Body of pancreas (tissue), 4 donors: ENCODE data around the gene NLGN1. TPM values are rescaled to one million over a fixed set of nuclear protein-coding genes. Genes with fewer than 3 reads are reported as not detected.

ENCODE experiments used
- ATAC-seq: fragments of 150-250 bp; one replicate; pipeline ENCODE4 v1.9.1; 2016
- DNase-seq, 4 donors: peaks; one replicate each; pipeline ENCODE4 v3.0.0-alpha.2; 2019
- H3K27ac ChIP-seq, 4 donors: fragments of 200-600 bp; sonication (generic); 1 replicate in 3 of 4; 2 replicates in 1 of 4; pipeline versions ENCODE4 v1.5.1 to v1.6.1; 2016 to 2019; ENCODE audit warnings: mild to moderate bottlenecking in 1 of 4, mixed read lengths in 1 of 4, moderate library complexity in 1 of 4
- H3K27me3 ChIP-seq, 2 donors: fragments of 200-600 bp; sonication (generic); one replicate each; pipeline ENCODE4 v1.6.0; 2016; ENCODE audit warnings: mild to moderate bottlenecking in 1 of 2
- H3K36me3 ChIP-seq, 2 donors: fragments of 200-600 bp; sonication (generic); replicated peaks in 1 of 2; 2 replicates each; pipeline ENCODE4 v1.5.1; 2016; ENCODE audit warnings: low read depth in 2 of 2; ENCODE audit not compliant: insufficient read depth in 1 of 2
- H3K4me1 ChIP-seq: fragments of 200-600 bp; sonication (generic); one replicate; pipeline ENCODE4 v1.6.0; 2016
- H3K4me3 ChIP-seq, 2 donors: fragments of 200-600 bp; sonication (generic); 1 replicate in 1 of 2; 2 replicates in 1 of 2; pipeline ENCODE4 v1.5.1; 2016 to 2019
- H3K9me3 ChIP-seq, 3 donors: fragments of 200-600 bp; sonication (generic); 1 replicate in 2 of 3; 2 replicates in 1 of 3; pipeline ENCODE4 v1.5.1; 2016
- CTCF ChIP-seq, 7 experiments: fragments of 450-650 bp in 4 of 7; fragments of 200-600 bp in 3 of 7; sonication (generic) in 3 of 7; IDR thresholded peaks; one replicate each; pipeline ENCODE4 v1.5.1; 2016 to 2019; ENCODE audit warnings: antibody characterized with exemption in 7 of 7
- POLR2A ChIP-seq, 3 donors: fragments of 450-650 bp; IDR thresholded peaks; one replicate each; pipeline ENCODE4 v1.6.1; 2016; ENCODE audit warnings: antibody characterized with exemption in 3 of 3, mild to moderate bottlenecking in 2 of 3
- WGBS, 2 donors: methylation state at CpG; one replicate each; pipeline ENCODE4 v1.1.5; 2017; 5-methylcytosine and 5-hydroxymethylcytosine counted together
- intact Hi-C: fragments of 100-400 bp; cut with DNase I; formaldehyde crosslinking; loops from one replicate; pipeline ENCODE4 v1.15.1; 2023
- total RNA-seq, 2 donors: library from RNA; depleted of rRNA; stranded (reverse); fragments of >200 nt; gene quantifications; one replicate each; pipeline ENCODE4 v1.1.0, GENCODE V29; 2016

NLGN1 gene
- total RNA-seq, 2 donors from 2014 or later, result 0.52 to 1.3 TPM

- no peak for ATAC-seq
- TF ChIP-seq POLR2A (IDR thresholded peaks at IDR 0.05) (no peak), CTCF (IDR thresholded peaks at IDR 0.05) (no peak)
- Histone ChIP-seq H3K4me3 (no peak overlapping the region), H3K36me3 (no peaks in the 10 kb centered on the region), H3K27ac (no peak overlapping the region), H3K27me3 (no peaks in the 10 kb centered on the region), H3K4me1 (no peaks in the 10 kb centered on the region), H3K9me3 (no peaks in the 10 kb centered on the region)
- no peak for DNase-seq
- intact Hi-C loops, result no loop called here
- WGBS, 2 donors, result 53 to 57% methylated on average over 4 of the region's 4 CpGs
Observed at GRCh38 chr3:173465898-173466678, 68.5 kb downstream of the NLGN1 start.

DNA sequence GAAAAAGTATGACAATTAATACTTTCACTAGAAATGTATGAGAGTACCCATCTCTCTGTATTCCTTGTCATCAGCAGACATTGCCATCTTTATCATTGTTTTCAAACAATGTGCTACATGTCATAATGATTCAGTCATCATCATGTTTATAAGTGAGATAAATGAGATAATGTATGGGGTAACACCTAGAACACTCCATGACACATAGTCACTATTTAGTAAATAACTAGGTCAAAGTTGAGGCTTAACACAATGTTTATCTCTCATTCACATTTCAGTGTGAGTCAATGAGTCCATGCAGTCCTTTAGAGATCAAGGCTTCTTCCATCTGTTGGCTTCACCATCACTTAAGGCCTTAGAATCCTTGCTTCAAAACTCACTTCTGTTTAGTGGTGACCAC, 70.0 kb downstream of the NLGN1 start:
- intact Hi-C loops, result no loop called here
- H3K9me3 ChIP-seq, result no peaks in the 10 kb centered on the region
- TF ChIP-seq CTCF (IDR thresholded peaks at IDR 0.05), result no peak
- no peak for TF ChIP-seq POLR2A (IDR thresholded peaks at IDR 0.05)
- no peaks in the 10 kb centered on the region for H3K36me3 ChIP-seq
- no peaks in the 10 kb centered on the region for H3K4me1 ChIP-seq
- no peaks in the 10 kb centered on the region for H3K27me3 ChIP-seq
- DNase-seq (no peak), ATAC-seq (no peak)
- H3K4me3 ChIP-seq, result no peak overlapping the region
- H3K27ac ChIP-seq, result no peak overlapping the region

DNA sequence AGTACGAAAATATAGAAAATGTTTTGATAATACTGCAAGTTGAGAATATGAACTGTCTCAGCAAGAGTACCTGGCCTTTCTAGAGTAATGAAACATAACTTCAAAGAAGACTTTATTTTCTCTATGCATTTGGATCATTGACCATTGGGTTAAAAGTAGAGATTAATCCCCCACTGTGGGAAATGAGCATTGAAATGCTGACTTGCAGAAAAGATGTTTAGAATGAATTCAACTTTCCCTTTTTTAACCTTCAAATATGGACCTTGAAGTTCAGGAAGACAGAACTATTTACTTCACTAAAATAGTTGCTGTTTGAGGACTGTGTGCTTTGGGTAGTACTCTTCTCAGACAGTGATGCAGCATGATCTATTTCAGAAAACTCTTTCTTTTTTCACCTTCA, 75.7 kb downstream of the NLGN1 start:
- ATAC-seq (no peak), DNase-seq (no peak)
- H3K4me1 ChIP-seq, result no peaks in the 10 kb centered on the region
- no peaks in the 10 kb centered on the region for H3K9me3 ChIP-seq
- WGBS, 2 donors, result 30 to 32% methylated on average over 1 of the region's 1 CpG
- no peak overlapping the region for H3K4me3 ChIP-seq
- intact Hi-C loops, result no loop called here
- TF ChIP-seq CTCF (IDR thresholded peaks at IDR 0.05) (no peak), POLR2A (IDR thresholded peaks at IDR 0.05) (no peak)
- no peak overlapping the region for H3K27ac ChIP-seq
- no peaks in the 10 kb centered on the region for H3K27me3 ChIP-seq
- no peaks in the 10 kb centered on the region for H3K36me3 ChIP-seq

- Histone ChIP-seq H3K9me3 (no peaks in the 10 kb centered on the region), H3K36me3 (no peaks in the 10 kb centered on the region), H3K4me1 (no peaks in the 10 kb centered on the region), H3K27me3 (no peaks in the 10 kb centered on the region), H3K4me3 (no peak overlapping the region), H3K27ac (no peak overlapping the region)
- no peak for DNase-seq
- 54 to 61% methylated on average over 2 of the region's 2 CpGs for WGBS, 2 donors
- intact Hi-C loops, result no loop called here
- TF ChIP-seq CTCF (IDR thresholded peaks at IDR 0.05), result no peak
- ATAC-seq, result no peak
Observed at GRCh38 chr3:173479301-173479700, 81.8 kb downstream of the NLGN1 start.

- Histone ChIP-seq H3K27me3 (no peaks in the 10 kb centered on the region), H3K4me1 (no peaks in the 10 kb centered on the region), H3K36me3 (no peaks in the 10 kb centered on the region), H3K4me3 (no peak overlapping the region), H3K27ac (no peak overlapping the region), H3K9me3 (no peaks in the 10 kb centered on the region)
- TF ChIP-seq CTCF (IDR thresholded peaks at IDR 0.05) (no peak), POLR2A (IDR thresholded peaks at IDR 0.05) (no peak)
- DNase-seq (no peak), ATAC-seq (no peak)
- 17 to 20% methylated on average over 1 of the region's 1 CpG for WGBS, 2 donors
- intact Hi-C loops, result no loop called here
Observed at GRCh38 chr3:173501931-173502489, 104.5 kb downstream of the NLGN1 start.
